BE2C (cell line): Measurements from ENCODE around the gene SYT9.

Experiments used
- DNase-seq: peaks from one replicate; pipeline ENCODE4 v3.0.0-alpha.2; 2020
- H3K27me3 ChIP-seq: fragments of 250-450 bp; sonication (Bioruptor Pico); 2 replicates; pipeline ENCODE4 v1.5.1; 2020; ENCODE audit warnings: mild to moderate bottlenecking
- H3K36me3 ChIP-seq: fragments of 250-450 bp; sonication (Bioruptor Pico); 2 replicates; pipeline ENCODE4 v1.5.1; 2020; ENCODE audit warnings: mild to moderate bottlenecking
- H3K4me1 ChIP-seq: fragments of 250-450 bp; sonication (Bioruptor Pico); 2 replicates; pipeline ENCODE4 v1.5.1; 2020
- H3K4me3 ChIP-seq: 2 replicates; pipeline ENCODE4 v1.5.1; 2011; ENCODE audit warnings: low read depth, low read length
- H3K9me3 ChIP-seq: fragments of 250-450 bp; sonication (Bioruptor Pico); 2 replicates; pipeline ENCODE4 v1.5.1; 2020
- TF ChIP-seq, protein P1 (sequence below): IDR thresholded peaks from 2 replicates; pipeline ENCODE4 v1.5.1; 2012; ENCODE audit warnings: mild to moderate bottlenecking, low read depth, low read length

SYT9 gene

DNA sequence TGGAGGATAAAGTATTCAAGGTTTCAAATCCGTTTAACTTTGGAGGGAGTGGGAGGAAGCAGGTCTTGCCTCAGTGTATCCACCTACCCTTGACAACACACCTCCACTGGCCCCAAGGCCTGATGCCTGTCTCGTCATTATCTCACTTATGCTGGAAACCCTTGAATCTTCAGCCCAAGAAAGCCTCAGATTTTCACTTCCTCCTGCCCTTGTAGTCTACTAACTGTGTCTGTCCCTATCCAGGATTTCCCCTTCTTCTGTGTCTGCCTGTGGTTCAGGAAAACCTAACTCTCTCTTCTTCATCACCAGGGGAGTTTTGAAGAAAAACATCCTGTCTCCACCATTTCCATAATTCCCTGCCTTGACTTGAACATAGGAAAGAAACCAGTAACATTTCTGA lies 56.1 kb downstream of the SYT9 start:
- no peaks in the 10 kb centered on the region for H3K4me1 ChIP-seq
- TF ChIP-seq, protein P1, sequence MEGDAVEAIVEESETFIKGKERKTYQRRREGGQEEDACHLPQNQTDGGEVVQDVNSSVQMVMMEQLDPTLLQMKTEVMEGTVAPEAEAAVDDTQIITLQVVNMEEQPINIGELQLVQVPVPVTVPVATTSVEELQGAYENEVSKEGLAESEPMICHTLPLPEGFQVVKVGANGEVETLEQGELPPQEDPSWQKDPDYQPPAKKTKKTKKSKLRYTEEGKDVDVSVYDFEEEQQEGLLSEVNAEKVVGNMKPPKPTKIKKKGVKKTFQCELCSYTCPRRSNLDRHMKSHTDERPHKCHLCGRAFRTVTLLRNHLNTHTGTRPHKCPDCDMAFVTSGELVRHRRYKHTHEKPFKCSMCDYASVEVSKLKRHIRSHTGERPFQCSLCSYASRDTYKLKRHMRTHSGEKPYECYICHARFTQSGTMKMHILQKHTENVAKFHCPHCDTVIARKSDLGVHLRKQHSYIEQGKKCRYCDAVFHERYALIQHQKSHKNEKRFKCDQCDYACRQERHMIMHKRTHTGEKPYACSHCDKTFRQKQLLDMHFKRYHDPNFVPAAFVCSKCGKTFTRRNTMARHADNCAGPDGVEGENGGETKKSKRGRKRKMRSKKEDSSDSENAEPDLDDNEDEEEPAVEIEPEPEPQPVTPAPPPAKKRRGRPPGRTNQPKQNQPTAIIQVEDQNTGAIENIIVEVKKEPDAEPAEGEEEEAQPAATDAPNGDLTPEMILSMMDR, result no peak
- no peaks in the 10 kb centered on the region for H3K9me3 ChIP-seq
- no peak for DNase-seq
- no peaks in the 10 kb centered on the region for H3K27me3 ChIP-seq
- H3K4me3 ChIP-seq, result no peak overlapping the region
- H3K36me3 ChIP-seq, result no peaks in the 10 kb centered on the region

DNA sequence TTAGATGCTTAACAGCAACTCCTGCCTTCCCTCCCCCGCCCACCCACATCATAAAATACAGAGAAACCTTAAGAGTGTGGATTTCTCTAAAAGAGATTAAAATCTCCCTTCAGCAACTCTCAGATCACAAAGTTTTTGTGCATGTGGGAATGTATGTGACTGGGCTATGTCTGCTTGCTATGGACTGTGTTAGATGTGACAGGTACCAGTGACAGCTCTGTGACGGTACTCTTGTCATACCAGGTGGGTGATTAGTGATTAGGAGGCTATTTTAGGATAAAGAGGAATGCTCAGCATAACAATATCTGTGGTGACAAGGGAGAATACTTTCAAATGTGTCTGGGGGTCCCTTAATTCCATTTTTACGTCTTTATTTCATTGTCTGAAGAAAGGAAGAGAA lies 60.2 kb downstream of the SYT9 start:
- TF ChIP-seq, protein P1, result no peak
- H3K4me1 ChIP-seq, result no peaks in the 10 kb centered on the region
- DNase-seq, result no peak
- no peaks in the 10 kb centered on the region for H3K9me3 ChIP-seq
- H3K4me3 ChIP-seq, result no peak overlapping the region
- no peaks in the 10 kb centered on the region for H3K36me3 ChIP-seq
- H3K27me3 ChIP-seq, result no peaks in the 10 kb centered on the region

DNA sequence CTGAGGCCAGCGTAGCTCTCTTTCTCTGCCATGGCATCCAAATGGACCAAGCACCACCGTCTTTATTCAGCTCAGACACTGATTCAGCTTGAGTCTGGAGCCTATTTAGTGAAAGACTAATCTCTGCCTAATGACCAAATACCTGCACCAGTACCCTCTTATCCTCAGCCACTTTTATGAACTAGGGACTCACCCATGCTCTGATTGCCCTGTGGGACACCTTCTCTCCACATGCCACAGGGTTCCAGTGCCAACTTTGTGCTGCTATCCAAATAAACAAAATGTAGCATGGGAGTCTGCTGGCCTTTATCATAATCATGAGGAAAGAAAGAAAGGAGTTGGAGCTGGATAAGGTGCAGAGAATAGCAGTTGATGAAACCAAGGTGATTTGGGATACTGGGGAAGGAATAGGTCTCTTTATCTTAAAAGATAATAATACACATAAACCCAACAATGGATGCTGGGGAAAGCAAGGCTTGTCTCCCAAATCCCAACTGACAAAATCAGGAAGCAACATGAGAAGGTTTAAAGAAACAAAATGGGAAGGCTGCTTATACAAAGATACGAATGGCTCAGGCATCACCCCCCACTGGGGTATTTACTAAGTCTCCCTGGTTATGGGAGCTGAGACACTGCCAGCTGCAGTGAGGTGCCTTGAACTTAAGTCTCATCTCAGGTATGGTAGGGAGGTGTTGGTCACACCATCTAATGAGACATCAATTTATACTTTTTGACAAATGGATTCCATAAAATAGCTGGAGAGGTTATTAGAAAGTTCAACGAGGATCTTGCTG lies 63.3 kb downstream of the SYT9 start:
- DNase-seq, result no peak
- Histone ChIP-seq H3K9me3 (no peaks in the 10 kb centered on the region), H3K27me3 (no peaks in the 10 kb centered on the region), H3K4me1 (no peaks in the 10 kb centered on the region), H3K4me3 (no peak overlapping the region), H3K36me3 (no peaks in the 10 kb centered on the region)
- TF ChIP-seq, protein P1, result no peak

DNA sequence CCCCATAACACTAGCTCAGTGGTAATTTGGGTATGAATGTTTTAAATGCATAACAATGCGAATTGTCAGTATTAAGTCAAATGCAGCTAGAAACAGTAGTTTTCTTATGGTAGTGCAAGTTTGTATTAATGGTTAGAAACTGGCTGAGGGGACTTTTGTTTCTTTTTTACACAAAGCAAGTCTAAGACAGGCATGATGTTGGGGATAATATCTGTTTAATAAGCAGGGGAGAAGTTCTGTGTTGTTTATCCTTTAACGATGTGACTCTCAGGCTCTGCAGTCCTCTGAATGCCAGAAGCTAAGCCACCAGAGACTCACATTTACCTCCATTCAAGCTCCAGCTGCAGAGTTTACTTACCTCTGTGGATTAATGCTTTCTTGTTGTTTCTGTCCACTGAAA lies 67.8 kb downstream of the SYT9 start:
- no peak for DNase-seq
- no peaks in the 10 kb centered on the region for H3K36me3 ChIP-seq
- H3K4me3 ChIP-seq, result no peak overlapping the region
- H3K4me1 ChIP-seq, result no peaks in the 10 kb centered on the region
- TF ChIP-seq, protein P1, result no peak
- no peaks in the 10 kb centered on the region for H3K27me3 ChIP-seq
- H3K9me3 ChIP-seq, result no peaks in the 10 kb centered on the region

DNA sequence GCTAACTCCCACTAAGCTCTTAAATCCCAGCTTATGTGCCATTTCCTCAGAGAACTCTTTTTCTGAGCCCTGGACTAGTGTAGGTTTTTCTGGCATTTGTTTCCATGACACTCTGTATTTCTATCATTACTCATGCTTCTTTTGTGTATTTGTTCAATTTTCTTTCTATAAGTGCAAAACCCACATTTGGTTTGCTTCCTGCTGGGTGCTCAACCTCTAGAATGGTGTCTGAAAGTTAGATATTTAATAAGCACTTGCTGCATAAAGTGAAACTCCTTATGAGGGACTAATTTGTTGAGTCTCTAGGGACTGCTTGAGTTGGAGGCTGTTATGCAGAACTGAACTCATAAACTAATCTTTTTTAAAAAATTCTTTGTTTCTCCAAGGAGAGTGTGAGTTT lies 68.6 kb downstream of the SYT9 start:
- Histone ChIP-seq H3K9me3 (no peaks in the 10 kb centered on the region), H3K4me1 (no peaks in the 10 kb centered on the region), H3K27me3 (no peaks in the 10 kb centered on the region), H3K4me3 (no peak overlapping the region), H3K36me3 (no peaks in the 10 kb centered on the region)
- TF ChIP-seq, protein P1, result no peak
- DNase-seq, result no peak
